ENCODE measurements around the gene RPA4. TPM values are rescaled to one million over a fixed set of nuclear protein-coding genes. Genes with fewer than 3 reads are reported as not detected.

Gene RPA4
- total and polyA plus RNA-seq, 9 of the 15 experiments (the other 6 are each of a cell fraction or from before 2014, with no cell fraction given), result 0.29 TPM; not detected in 8

- in situ Hi-C loops (cut with MboI), result no loop called here
- ATAC-seq (no peak), FAIRE-seq (no peak), DNase-seq (ENCODE audit: extremely low read depth in 1 of 4, low spot score in 3 of 4) (no peak)
- no peaks in the 10 kb centered on the region for H3K36me3 ChIP-seq (ENCODE audit: control insufficient read depth, insufficient read depth, low read length)
- H3K9ac ChIP-seq (ENCODE audit: insufficient read depth in 1 of 2, low read depth in 2 of 2, low read length in 2 of 2), result no peak overlapping the region
- POLR2A ChIA-PET, result no interaction called here
- no peaks in the 10 kb centered on the region for H3K4me1 ChIP-seq (replicated peaks in 1 of 2; ENCODE audit: control insufficient read depth in 2 of 2, insufficient read depth in 2 of 2, low read length in 2 of 2)
- no peaks in the 10 kb centered on the region for H3K9me1 ChIP-seq (ENCODE audit: control insufficient read depth, insufficient read depth, low read length)
- no peaks in the 10 kb centered on the region for H4K20me1 ChIP-seq (replicated peaks; ENCODE audit: control insufficient read depth, insufficient read depth, low read length)
- H3K79me2 ChIP-seq (ENCODE audit: control insufficient read depth, insufficient read depth, low read length), result no peaks in the 10 kb centered on the region
- H3K4me2 ChIP-seq (ENCODE audit: insufficient read depth, low read length), result no peak overlapping the region
- intact Hi-C loops (cut with micrococcal nuclease), result no loop called here
- no peaks in the 10 kb centered on the region for H3K9me3 ChIP-seq (replicated peaks; ENCODE audit: control insufficient read depth, insufficient read depth, low read depth, low read length)
- no peak overlapping the region for H3K27ac ChIP-seq (ENCODE audit: extremely low read depth, low read depth, low read length)
- H3K4me3 ChIP-seq, result no peak overlapping the region
- WGBS (ENCODE audit: insufficient coverage, low coverage, missing lambda C conversion rate), result 0% methylated on average over 1 of the region's 1 CpG
- CTCF ChIA-PET (ENCODE audit: low intra/inter-chr PET ratio), result interaction anchor here (0.6 kb wide), 1 partner anchor 1110 kb away, joined by 5 read pairs; no protein-coding TSS in a partner anchor
- BruUV-seq (replicated peaks), result no TSS peak
- H2AFZ ChIP-seq (ENCODE audit: low read depth, low read length), result no peak overlapping the region
- H3K27me3 ChIP-seq (ENCODE audit: control insufficient read depth in 2 of 2, insufficient read depth in 2 of 2, low read length in 2 of 2), result no peaks in the 10 kb centered on the region
- TF ChIP-seq ZNF224 (CRISPR knock-in tag; IDR thresholded peaks at IDR 0.05), result no peak
- no peak for TF ChIP-seq SMARCA4 (IDR thresholded peaks at IDR 0.05)
- no peak for TF ChIP-seq GABPB1 (CRISPR knock-in tag; IDR thresholded peaks at IDR 0.05)
- no peak for TF ChIP-seq TFE3 (CRISPR knock-in tag; IDR thresholded peaks at IDR 0.05)
- TF ChIP-seq BRCA1 (IDR thresholded peaks at IDR 0.05), result no peak
- no peak for TF ChIP-seq BRCA1 (CRISPR knock-in tag; IDR thresholded peaks at IDR 0.05)
- TF ChIP-seq POLR2A (conservative IDR thresholded peaks at IDR 0.05), result no peak
- TF ChIP-seq SIN3A (IDR thresholded peaks at IDR 0.05; ENCODE audit: borderline replicate concordance in 2 of 2, control insufficient read depth in 1 of 2, low read depth in 2 of 2, low read length in 2 of 2), result no peak
- no peak for TF ChIP-seq NR4A1 (CRISPR knock-in tag; IDR thresholded peaks at IDR 0.05)
- TF ChIP-seq NR4A1 (tag; IDR thresholded peaks at IDR 0.05), result no peak
- TF ChIP-seq MCM3 (IDR thresholded peaks at IDR 0.05), result no peak
- TF ChIP-seq ZMIZ1 (IDR thresholded peaks at IDR 0.05; ENCODE audit: low read depth in 2 of 2, low read length in 2 of 2), result no peak
- TF ChIP-seq MAFK (IDR thresholded peaks at IDR 0.05; ENCODE audit: low read length), result no peak
- no peak for TF ChIP-seq SAFB2 (IDR thresholded peaks at IDR 0.05; ENCODE audit: borderline replicate concordance, low read depth, low read length, severe bottlenecking)
- no peak for TF ChIP-seq ZKSCAN8 (CRISPR knock-in tag; IDR thresholded peaks at IDR 0.05)
- no peak for TF ChIP-seq ARID3A (IDR thresholded peaks at IDR 0.05; ENCODE audit: borderline replicate concordance, low read depth, low read length)
- TF ChIP-seq ZNF766 (CRISPR knock-in tag; conservative IDR thresholded peaks at IDR 0.05), result no peak
These were observed 36.9 kb upstream of the RPA4 start for GRCh38 chrX:96846841-96847240.

Measured in K562 (cell line).